Dedifferentiated amniotic fluid mesenchymal stem cell (primary cell): ENCODE results near the gene RAB11A.

Source experiments
- DNase-seq: peaks from one replicate; pipeline ENCODE4 v3.0.0-alpha.2; 2016; ENCODE audit errors: extremely low spot score

RAB11A gene

DNA sequence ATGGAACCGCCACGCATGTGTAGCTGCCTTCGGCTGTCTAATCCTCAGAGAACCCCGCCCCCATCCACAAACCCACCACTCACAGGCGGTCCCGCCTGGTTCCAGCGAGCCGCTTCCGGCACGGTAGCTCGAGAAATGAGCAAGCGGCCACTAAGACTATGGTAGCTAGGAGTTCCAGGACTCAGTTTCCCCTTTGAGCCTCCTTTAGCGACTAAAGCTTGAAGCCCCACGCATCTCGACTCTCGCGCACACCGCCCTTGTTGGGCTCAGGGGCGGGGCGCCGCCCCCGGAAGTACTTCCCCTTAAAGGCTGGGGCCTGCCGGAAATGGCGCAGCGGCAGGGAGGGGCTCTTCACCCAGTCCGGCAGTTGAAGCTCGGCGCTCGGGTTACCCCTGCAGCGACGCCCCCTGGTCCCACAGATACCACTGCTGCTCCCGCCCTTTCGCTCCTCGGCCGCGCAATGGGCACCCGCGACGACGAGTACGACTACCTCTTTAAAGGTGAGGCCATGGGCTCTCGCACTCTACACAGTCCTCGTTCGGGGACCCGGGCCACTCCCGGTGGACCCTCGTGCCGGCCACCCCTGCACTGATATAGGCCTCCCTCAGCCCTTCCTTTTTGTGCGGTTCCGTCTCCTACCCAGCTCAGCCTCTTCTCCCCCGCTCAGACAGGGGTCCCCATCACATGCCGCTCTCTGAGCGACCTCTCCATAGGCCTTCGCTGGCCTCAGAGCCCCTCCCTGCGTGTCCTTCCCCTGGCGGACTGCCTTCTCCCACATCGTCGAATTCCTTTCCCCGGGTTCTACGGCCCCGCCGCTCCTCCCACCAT, at the start of gene RAB11A:
Gene RAB11A (plus strand): TSS at position 366 of the 828 bp plus-strand sequence. CDS start 95 bp downstream, at position 461.
- peak; percentile 97 for DNase-seq

DNA sequence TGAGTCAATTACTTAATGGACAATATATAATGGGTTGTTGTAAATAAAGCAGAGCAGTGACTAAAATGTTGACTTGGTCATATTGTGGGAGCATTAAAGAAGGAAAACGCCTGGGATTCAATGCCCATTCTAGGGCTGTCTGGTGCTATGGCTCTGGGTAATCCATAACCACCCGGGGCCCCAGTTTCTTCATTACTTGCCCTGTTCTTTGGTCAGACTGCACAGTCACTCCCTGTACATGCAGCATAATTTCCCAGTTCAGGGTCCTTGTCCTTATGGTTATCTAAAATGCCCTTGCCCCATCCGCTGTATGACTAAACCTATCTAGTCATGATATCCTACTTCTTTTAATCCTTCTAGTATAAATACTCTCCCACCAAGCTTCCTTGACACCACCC, 49.7 kb upstream of the RAB11A start:
- DNase-seq, result no peak

DNA sequence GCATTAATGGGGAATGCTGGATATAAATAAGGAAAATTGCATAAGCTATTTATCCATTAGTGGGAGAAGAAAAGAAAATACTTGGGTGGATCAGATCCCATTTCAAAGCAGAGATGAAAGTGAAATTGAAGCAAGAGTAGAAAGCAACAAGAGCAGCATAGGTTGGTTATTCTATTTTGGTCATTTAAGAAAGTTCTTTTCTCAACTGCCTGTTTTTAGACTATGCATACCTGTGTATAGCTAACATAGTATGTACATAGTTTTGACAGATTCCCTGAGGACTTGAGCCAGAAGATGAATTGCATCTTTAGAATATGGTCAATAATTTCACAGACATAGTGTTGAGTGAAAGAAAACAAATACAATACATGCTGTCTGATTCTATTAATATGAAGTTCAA, 48.2 kb upstream of the RAB11A start:
- no peak for DNase-seq

DNA sequence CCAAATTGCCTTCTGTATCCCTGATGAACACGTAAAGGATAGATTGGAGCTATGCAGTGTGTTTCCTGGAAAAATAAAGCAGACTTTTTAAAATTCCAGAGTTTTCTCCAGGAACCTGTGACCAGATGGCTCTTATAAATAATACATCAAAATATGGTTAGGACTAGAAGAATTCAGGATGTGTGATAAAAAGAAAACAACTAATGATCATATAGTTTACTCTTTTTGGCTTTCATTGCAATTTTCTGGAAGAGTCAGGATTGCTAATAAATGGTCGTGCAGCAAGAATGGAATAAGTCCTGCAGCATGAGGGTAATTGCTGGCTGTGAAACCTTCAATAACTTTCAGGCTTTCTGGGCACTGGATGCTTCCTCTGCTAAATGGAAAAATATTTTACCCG, 47.0 kb upstream of the RAB11A start:
- DNase-seq, result no peak

DNA sequence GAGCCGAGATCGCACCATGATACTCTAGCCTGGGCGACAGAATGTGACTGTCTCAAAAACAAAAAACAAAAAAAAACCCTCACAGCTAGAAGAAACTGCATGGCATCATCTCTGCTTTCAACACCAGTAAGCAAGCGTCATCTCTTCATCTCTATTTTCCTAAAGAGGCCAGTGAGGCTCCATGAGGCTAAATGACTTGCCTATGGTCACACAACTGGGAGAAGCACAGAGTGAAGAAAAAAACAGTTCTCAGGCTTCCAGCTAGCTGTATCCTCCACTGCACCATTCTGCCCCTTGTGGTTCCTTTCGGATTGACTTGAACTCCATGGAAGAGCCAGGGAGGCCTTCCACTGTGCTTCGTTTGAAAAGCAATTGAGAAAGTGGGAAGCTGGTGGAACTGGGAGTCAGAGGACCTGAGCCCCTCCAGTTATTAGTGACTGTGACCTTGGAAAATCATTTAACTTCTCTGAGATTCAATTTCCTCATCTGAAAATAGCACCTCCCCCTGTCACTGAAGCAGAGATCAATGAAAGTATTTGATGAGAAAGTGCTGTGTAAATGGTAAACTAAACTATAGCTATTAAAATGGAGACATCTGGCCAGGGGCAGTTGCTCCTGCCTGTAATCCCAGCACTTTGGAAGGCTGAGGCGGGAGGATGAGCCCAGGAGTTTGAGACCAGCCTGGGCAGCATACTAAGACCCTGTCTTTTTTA, 45.1 kb upstream of the RAB11A start:
- peak; percentile 30 for DNase-seq

DNA sequence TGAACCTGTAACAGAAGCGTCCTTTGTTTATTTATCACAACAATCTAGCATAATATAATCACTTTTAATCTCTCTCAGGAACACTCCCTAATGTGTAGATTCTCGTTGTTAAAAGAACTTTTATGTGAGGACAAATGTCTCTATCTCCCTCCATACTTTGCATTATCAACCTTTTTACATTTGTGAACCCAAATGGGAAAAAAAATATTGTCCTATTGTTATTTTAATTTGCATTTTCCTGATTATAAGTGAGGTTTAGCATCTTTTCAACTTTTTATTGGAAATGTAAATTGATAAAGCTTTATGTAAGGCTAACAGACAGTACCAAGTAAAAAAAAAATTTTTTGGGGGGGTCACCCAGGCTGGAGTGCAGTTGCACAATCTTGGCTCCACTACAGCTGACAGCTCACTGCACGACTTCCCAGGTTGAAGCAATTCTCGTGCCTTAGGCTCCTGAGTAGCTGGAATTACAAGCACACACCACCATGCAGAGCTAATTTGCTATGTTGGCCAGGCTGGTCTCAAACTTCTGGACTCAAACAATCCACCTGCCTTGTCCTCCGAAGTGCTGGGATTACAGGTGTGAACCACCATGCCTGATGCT, 44.2 kb upstream of the RAB11A start:
- no peak for DNase-seq

DNA sequence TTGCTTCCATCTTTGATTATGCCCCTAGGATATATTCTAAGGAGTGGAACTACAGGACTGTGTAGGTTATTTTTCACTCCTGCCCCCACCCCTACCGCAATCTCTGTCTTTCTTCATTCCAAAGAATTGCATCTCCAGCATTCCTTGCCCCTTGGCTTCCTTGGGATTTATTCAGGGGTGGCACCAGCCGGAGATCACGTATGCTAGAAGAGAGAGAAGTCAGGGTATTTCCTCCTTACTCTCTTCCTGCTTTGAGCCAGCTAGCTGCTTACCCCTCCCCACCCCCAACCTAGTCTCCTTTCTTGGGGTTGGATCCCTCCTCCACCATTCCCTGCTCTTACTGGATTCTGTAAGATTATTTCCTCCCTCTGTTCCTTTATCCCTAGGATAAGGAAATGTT, 42.2 kb upstream of the RAB11A start:
- DNase-seq, result peak; percentile 18

DNA sequence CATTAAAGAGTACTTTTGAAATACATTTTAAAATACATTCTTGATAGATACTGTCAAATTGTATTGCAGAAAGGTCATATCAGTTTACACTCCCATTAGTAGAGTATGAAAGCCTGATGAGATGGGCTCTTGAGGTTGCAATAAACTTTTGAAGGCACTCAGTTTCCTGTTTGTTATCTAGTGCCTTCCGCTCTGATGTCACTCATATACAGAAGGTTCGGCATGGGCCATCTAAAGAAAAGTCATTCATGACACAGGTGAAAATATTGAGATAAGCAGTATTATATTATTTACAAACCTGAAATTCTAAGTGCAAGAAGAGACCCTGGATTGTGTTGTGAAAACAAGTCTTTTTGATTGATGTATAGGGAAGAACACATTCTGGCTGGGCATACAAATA, 40.7 kb upstream of the RAB11A start:
- no peak for DNase-seq

DNA sequence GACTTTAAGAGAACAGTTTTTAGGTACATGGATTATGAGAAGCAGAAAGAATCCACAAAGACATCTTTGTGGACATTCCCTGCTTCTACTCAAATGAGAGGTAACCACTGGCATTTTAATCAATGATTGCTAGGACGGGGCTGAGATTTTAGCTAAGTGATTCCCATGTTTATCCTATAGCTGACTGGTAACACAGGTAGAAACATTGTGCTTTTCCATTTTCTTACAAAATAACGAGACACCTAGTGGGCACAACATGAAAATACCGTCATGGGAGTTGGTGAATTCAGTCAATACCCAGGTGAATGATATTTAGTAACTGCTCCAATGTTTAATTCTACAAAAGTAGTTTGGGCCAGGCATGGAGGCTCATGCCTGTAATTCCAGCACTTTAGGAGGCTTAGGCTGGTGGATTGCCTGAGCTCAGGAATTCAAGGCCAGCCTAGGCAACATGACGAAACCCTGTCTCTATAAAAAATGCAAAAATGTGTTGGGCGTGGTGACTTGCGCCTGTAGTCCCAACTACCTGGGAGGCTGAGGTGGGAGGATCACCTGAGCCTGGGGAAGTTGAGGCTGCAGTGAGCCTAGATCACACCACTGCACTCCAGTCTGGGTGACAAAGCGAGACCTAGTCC, 40.0 kb upstream of the RAB11A start:
- no peak for DNase-seq

DNA sequence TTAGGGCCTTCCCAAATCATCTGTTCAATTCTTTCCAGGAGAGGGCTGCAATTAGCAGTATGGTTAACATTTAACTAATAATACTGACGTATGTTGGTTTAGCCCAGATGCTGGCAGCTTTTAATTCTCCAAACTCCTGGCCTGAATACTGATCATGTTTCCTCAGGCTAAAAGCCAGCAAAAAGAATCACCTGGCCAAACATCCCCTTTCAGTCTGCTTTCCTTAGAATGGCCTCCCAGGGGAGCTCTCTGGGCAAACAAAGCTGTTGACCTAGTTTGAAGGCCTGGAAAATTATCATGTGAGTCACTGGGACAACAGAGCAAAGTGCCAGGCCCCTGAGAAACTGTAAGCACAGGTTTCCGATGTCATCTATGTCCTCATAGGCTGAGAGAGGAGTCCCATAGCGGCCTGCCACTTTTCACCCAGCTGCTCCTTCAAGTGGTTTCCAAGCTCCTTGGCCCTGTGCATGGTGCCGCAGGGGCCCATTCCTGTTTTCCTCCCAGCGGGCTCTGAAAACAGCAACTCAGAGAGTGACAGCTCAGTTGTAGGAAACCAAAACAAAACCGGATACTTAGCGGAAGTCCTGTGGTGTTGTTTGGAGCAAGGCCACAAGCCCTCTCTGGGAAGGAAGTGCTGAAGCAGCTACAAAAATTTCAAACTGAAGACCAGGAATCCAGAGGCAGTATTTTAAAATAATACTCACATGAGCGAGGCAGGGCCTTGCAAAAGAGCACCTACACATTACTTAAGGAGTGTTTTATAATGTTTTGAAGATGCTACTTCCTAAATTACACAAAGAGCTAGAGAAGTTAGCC, 36.5 kb upstream of the RAB11A start:
- DNase-seq, result peak; percentile 94

DNA sequence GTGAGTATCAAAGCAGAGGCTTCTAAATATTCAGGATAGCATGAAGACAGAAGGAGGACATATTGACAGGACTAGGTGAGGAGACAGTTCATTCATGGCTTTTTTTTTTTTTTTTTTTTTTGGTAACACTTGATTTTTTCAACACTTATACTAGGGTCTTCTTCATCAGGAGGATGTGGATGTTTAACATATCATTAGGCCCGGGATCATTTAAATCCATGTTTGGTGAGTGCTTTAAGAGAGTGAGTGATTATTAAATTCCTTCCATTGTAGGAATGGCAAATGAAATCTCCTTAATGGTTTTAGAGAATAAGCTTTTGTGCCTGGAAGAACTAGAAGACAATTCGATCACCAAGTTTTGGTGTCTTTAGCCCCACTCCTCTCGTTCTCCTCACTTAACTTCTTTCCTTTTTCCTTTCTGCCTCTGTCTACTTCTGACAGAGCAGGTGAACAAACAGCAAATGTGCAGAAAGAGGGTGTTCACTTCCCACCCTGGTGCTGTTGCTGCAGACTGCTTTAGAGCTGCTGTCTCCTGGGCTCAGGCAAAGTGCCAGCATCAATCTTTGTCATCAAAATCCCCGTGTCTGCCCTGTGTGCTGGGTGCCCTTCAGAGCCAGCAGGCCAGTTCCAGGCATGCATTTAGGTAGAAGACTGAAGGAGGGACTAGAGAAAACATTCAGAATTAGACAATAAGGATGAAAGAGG, 35.6 kb upstream of the RAB11A start:
- DNase-seq, result no peak

DNA sequence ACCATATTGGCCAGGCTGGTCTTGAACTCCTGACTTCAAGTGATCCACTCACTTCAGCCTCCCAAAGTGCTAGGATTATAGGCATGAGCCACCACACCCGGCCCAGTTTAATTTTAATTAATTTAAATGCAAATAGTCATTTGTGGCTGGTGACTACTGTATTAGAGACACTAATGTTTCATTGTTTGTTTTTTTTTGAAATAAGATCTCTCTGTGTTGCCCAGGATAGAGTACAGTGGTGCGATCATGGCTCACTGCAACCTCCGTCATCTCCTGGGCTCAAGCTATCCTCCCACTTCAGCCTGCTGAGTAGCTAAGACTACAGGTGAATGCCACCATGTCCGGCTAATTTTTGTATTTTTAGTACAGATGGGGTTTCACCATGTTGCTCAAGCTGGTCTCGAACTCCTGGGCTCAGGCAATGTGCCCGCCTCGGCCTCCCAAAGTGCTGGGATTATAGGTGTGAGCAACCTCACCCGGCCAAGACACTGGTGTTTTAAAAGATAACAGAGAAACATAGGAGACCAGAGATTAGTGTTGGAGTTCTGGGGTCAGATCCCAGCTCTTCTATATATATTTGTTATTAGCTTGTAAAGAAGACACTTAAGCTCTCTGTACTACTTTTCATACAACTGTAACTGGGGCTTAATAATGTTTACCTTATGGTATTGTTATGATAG, 34.5 kb upstream of the RAB11A start:
- no peak for DNase-seq

DNA sequence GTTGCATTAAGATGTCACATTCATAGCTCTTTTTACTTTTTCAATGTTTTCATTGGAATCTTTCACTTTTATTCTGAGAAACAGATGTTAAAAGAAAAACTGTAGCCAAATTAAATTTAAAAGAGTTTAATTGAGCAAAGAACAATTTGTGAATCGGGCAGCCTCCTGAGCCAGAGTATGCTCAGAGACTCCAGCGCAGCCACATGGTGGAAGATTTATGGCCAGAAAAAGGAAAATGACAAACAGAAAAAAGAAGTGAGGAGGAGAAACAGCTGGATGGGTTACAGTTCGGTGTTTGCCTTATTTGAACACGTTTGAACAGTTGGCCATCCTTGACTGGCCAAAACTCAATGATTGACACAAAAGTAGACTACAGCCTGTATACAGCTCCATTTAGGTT, 33.8 kb upstream of the RAB11A start:
- no peak for DNase-seq

DNA sequence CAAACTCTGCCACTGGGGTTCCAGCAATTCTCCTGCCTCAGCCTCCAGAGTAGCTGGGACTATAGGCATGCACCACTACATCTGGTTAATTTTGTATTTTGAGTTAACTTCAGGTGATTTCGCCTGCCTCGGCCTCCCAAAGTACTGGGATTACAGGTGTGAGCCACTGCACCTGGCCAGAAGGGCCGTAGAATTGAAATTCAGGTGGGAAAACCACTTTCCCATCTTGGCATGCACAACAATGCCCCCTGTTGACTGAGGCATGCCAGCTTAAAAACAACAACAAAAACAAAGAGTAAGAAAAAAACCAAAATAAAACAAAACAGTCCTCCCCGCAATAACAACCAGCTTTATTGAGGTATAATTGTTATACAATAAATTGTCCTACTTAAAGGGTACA, 32.6 kb upstream of the RAB11A start:
- no peak for DNase-seq

DNA sequence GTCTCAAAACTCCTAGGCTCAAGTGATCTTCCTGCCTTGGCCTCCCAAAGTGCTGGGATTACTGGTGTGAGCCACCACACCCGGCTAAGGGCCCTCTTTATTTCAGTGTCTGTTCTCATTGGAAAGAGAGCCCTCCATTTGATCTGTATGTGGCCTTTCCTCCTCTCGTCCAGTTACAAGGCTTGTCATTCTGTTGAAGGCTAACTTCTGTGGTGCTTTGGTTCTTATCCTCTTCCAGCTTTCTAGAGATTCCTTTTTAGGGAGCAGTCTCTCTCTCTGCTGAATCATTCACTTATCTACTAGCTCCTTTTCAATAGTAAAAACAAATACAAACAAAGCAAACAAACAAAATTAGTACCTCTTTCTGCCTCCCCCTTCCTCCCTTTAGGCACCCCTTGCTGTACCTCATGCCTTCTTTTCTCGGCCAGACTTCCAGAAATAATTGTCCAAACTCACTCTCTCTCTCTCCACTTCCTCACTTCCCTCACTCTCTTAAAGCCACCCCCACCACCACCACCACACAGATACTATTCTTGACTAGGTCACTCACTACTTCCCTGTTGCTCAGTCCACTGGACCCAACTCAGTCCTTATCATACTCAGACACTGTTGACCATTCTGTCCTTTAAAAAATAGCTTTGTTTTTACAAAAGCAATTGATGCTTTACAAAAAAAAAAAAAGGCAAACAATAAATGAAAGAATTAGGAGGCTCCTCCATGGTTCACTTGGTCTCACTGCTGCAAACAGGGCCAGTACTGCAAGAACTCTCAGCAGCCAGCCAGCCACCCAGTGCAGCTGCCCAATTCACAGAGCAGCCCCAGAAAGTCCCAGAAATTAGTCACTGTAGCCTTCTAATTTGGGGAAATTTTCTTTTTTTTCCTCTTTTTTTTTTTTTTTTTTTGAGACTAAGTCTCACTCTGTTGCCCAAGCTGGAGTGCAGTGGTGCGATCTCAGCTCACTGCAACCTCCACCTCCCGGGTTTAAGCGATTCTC, 31.7 kb upstream of the RAB11A start:
- no peak for DNase-seq

DNA sequence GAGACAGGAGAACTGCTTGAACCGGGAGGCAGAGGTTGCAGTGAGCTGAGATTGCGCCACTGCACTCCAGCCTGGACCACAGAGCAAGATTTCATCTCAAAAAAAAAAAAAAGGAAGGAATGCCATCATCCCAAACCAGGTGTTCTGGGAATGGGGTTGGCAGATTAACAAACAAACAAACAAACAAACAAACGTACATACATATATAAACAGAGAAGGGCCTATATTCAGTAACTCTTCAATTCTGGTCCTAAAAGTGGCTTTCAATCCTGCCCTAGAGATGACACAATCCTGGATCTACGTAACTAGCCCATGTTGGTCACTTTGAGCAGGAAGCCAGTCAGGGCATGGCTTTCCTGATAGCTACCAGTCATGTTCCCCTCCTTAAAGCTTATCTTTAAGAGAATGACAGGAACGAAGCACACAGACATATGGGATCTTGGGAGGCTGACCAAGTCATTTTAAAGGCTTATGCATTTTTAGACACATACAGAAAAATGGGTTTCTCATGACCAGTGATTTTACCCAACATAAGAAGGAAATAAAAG, 29.9 kb upstream of the RAB11A start:
- no peak for DNase-seq

DNA sequence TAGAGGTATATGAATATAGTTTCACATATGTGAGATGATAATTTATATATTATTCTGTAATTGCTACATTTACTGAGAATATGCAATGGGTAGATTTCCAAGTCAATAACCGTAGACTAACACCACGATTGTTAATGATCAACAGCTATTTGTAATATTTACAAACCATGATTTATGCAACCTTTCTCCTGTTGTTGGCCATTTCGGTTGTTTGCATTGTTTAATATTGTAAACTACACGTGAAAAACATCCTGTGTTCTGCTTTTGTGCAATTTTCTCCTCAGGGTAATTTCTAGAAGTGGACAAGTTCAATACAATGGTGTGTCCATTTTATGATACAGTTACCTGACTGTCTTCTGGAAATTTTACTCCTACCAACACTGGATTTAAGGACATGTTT, 29.3 kb upstream of the RAB11A start:
- no peak for DNase-seq

DNA sequence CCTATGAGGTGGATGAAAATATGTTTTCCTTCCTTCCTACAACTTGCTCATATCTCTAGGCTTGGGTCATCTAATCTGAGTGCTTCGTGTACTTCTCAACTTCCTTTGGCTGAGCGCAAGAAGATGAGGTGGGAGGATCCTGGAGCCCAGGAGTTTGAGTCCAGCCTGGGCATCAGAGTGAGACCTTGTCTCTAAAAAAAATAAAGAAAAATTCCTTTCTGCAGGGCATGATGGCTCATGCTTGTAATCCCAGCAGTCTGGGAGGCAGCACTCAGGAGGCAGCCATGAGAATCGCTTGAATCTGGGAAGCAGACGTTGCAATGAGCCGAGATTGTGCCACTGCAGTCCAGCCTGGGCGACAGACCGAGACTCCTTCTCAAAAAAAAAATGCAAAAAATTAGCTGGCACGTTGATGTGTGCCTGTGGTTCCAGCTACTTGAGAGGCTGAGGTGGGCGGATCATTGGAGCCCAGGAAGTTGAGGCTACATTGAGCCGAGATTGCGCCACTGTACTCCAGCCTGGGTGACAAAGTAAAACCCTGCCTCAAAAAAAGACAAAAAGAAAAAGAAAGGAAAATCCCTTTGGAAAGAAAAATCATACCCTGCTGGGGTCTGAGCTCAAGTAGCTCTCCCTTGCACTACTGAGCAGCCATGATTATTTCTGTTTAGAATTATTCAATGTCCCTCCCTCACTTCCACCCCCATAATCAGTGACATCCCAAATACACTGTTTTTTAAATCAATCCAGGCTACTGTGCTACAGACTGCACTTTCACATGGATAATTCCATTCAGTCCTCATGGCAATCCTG, 28.0 kb upstream of the RAB11A start:
- no peak for DNase-seq
